ENCODE measurements around the gene TNK1.

- no peak for TF ChIP-seq EZH2 (IDR thresholded peaks at IDR 0.05)
- TF ChIP-seq POLR2AphosphoS5 (IDR thresholded peaks at IDR 0.05; ENCODE audit: borderline replicate concordance, low read depth, low read length): no peak
Observed at GRCh38 chr17:7408252-7408727, 27.4 kb downstream of the TNK1 start.

All from SK-N-MC (cell line).